PC-3 (cell line): Measurements from ENCODE around the gene PXMP4. TPM values are rescaled to one million over a fixed set of nuclear protein-coding genes. Genes with fewer than 3 reads are reported as not detected.

Experiments used
- ATAC-seq: fragments of 200-7000 bp; cut with Tn5 transposase; 2 replicates; pipeline ENCODE4 v1.9.1; 2020; ENCODE audit warnings: mild to moderate bottlenecking, moderate library complexity
- BruUV-seq: library from RNA; stranded (reverse); fragments of 400-500 nt; replicated peaks from 2 replicates; lab custom pipeline; 2021; lab: Mats Ljungman, UMichigan
- CTCF ChIA-PET: fragments of 300-600 bp; sonication (Branson Sonifier 250); formaldehyde crosslinking; loops from one replicate; lab custom pipeline; 2022; ENCODE audit warnings: antibody characterized with exemption; lab: Charles Lee
- POLR2A ChIA-PET: fragments of 300-600 bp; sonication (Branson Sonifier 250); formaldehyde crosslinking; loops from one replicate; lab custom pipeline; 2022; ENCODE audit warnings: antibody characterized with exemption; ENCODE audit not compliant: unreplicated experiment; lab: Charles Lee
- DNase-seq: peaks from one replicate; pipeline ENCODE4 v3.0.0-alpha.2; 2015
- H2AFZ ChIP-seq: fragments of 300-600 bp; sonication (generic); 2 replicates; pipeline ENCODE4 v1.6.0; 2016; ENCODE audit warnings: antibody characterized with exemption, low read length
- H3F3A ChIP-seq: fragments of 300-600 bp; sonication (generic); one replicate; pipeline ENCODE4 v1.6.0; 2017; ENCODE audit warnings: antibody characterized with exemption, low read length, control low read depth, mild to moderate bottlenecking; ENCODE audit not compliant: unreplicated experiment
- H3K27ac ChIP-seq: fragments of 300-600 bp; sonication (generic); 2 replicates; pipeline ENCODE4 v1.5.1; 2016; ENCODE audit warnings: mild to moderate bottlenecking, low read length
- H3K27me3 ChIP-seq: fragments of 300-600 bp; sonication (generic); 2 replicates; pipeline ENCODE4 v1.6.1; 2016; ENCODE audit warnings: low read length, mixed read lengths
- H3K36me3 ChIP-seq: fragments of 300-600 bp; sonication (generic); 2 replicates; pipeline ENCODE4 v1.6.1; 2016; ENCODE audit warnings: low read depth, mixed run types, low read length, mixed read lengths
- H3K4me1 ChIP-seq: fragments of 300-600 bp; sonication (generic); 2 replicates; pipeline ENCODE4 v1.5.1; 2016; ENCODE audit warnings: low read length; ENCODE audit not compliant: insufficient read depth
- H3K4me2 ChIP-seq: fragments of 300-600 bp; sonication (generic); 2 replicates; pipeline ENCODE4 v1.6.0; 2016; ENCODE audit warnings: low read length
- H3K4me3 ChIP-seq: fragments of 300-600 bp; sonication (generic); 2 replicates; pipeline ENCODE4 v1.5.1; 2016; ENCODE audit warnings: mild to moderate bottlenecking, low read length, mixed read lengths
- H3K79me2 ChIP-seq: fragments of 300-600 bp; sonication (generic); 2 replicates; pipeline ENCODE4 v1.6.1; 2017; ENCODE audit warnings: low read length, mixed read lengths
- H3K9ac ChIP-seq: fragments of 300-600 bp; sonication (generic); 2 replicates; pipeline ENCODE4 v1.6.0; 2016; ENCODE audit warnings: mild to moderate bottlenecking, low read length
- H3K9me2 ChIP-seq: fragments of 300-600 bp; sonication (generic); replicated peaks from 2 replicates; pipeline ENCODE4 v1.6.1; 2016; ENCODE audit warnings: mixed run types, low read length, mixed read lengths
- H3K9me3 ChIP-seq: fragments of 300-600 bp; sonication (generic); 2 replicates; pipeline ENCODE4 v1.6.1; 2016; ENCODE audit warnings: low read length, mixed read lengths
- H4K20me1 ChIP-seq: fragments of 300-600 bp; sonication (generic); 2 replicates; pipeline ENCODE4 v1.6.1; 2016; ENCODE audit warnings: low read length, mixed read lengths
- CTCF ChIP-seq: fragments of 300-600 bp; sonication (generic); conservative IDR thresholded peaks from 2 replicates; pipeline ENCODE4 v1.5.1; 2017; ENCODE audit warnings: antibody characterized with exemption, low read depth, mild to moderate bottlenecking, low read length
- EZH2 ChIP-seq: fragments of 300-600 bp; sonication (generic); IDR thresholded peaks from one replicate; pipeline ENCODE4 v1.6.1; 2017; ENCODE audit warnings: antibody characterized with exemption, mild to moderate bottlenecking, low read length; ENCODE audit not compliant: unreplicated experiment
- EZH2phosphoT487 ChIP-seq: fragments of 300-600 bp; sonication (generic); IDR thresholded peaks from 2 replicates; pipeline ENCODE4 v1.6.1; 2018; ENCODE audit warnings: mild to moderate bottlenecking, antibody characterized with exemption, low read length, borderline replicate concordance
- intact Hi-C: fragments of 100-400 bp; cut with micrococcal nuclease; formaldehyde crosslinking; loops from 2 replicates; pipeline ENCODE4 v1.9.0; 2023
- total RNA-seq: library from RNA; depleted of rRNA; stranded (reverse); fragments of >200 nt; gene quantifications from 2 replicates; pipeline ENCODE4 v1.2.3, GENCODE V29; 2014

PXMP4 gene
- total RNA-seq, 1 experiment from 2014 or later: not detected

- H3K9me3 ChIP-seq: peaks cover 5% of the 10 kb centered on the region; the same call in 1 of the 2 replicates
- intact Hi-C loops: no loop called here
- CTCF ChIA-PET: interaction anchor here (0.6 kb wide), 1 partner anchor 274 kb away, joined by 3 read pairs; no protein-coding TSS in a partner anchor
These were observed 41.7 kb upstream of the PXMP4 start for GRCh38 chr20:33761698-33762250.

GRCh38 chr20:33757458-33757857 lies 37.3 kb upstream of the PXMP4 start:
- ATAC-seq: no peak

More at GRCh38 chr20:33761698-33762250, 41.7 kb upstream of the PXMP4 start:
- no peak overlapping the region for H3K4me3 ChIP-seq
- H3K36me3 ChIP-seq: peaks cover 8% of the 10 kb centered on the region
- H3K9me2 ChIP-seq: no peaks in the 10 kb centered on the region
- H3K4me2 ChIP-seq: no peak overlapping the region
- no peaks in the 10 kb centered on the region for H3K27me3 ChIP-seq
- no peaks in the 10 kb centered on the region for H3F3A ChIP-seq
- TF ChIP-seq CTCF (no peak), EZH2phosphoT487 (no peak), EZH2 (no peak)
- H3K9ac ChIP-seq: no peak overlapping the region
- no peak overlapping the region for H3K27ac ChIP-seq
- no TSS peak for BruUV-seq
- ATAC-seq (no peak), DNase-seq (no peak)
- POLR2A ChIA-PET: no interaction called here
- no peak overlapping the region for H2AFZ ChIP-seq
- H3K79me2 ChIP-seq: no peaks in the 10 kb centered on the region
- H3K4me1 ChIP-seq: no peaks in the 10 kb centered on the region
- no peaks in the 10 kb centered on the region for H4K20me1 ChIP-seq

More at GRCh38 chr20:33757458-33757857, 37.3 kb upstream of the PXMP4 start:
- H2AFZ ChIP-seq: no peak overlapping the region
- DNase-seq: no peak
- H3F3A ChIP-seq: no peaks in the 10 kb centered on the region
- no peak overlapping the region for H3K9ac ChIP-seq
- no peaks in the 10 kb centered on the region for H3K27me3 ChIP-seq
- no peaks in the 10 kb centered on the region for H3K4me1 ChIP-seq
- no peak overlapping the region for H3K4me2 ChIP-seq
- H3K79me2 ChIP-seq: no peaks in the 10 kb centered on the region
- no peak overlapping the region for H3K27ac ChIP-seq
- CTCF ChIA-PET: no interaction called here
- intact Hi-C loops: no loop called here
- peaks cover 5% of the 10 kb centered on the region; the same call in 1 of the 2 replicates for H3K9me3 ChIP-seq
- no peaks in the 10 kb centered on the region for H3K9me2 ChIP-seq
- H4K20me1 ChIP-seq: no peaks in the 10 kb centered on the region
- H3K4me3 ChIP-seq: no peak overlapping the region
- TF ChIP-seq CTCF (no peak), EZH2 (no peak), EZH2phosphoT487 (no peak)
- no TSS peak for BruUV-seq
- POLR2A ChIA-PET: no interaction called here
- H3K36me3 ChIP-seq: peaks cover 18% of the 10 kb centered on the region
